ENCODE results near the gene DLK1.

Gene DLK1

DNA sequence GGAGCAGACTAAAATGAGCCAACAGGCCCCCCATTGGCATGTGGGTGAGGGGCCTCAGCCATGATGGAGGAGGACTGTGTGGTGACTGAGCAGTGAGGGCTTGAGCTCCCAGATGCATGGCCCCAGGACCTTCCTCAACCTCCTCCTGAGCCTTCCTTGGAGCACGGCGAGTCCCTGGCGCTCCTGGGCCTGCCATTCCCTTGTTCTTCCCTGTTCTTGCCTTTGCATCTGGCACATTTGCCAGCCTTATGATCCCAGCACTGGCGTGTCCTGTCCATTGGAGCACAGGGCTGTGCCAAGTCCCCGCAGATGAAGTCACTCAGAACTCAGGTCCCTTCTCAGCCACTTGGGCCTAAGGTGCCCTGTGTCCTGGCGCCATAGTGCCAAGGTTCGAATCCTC, 58.9 kb downstream of the DLK1 start:
- Histone ChIP-seq H2AFZ (ENCODE audit: low read length, unreplicated experiment) (no peak overlapping the region), H3K27me3 (ENCODE audit: insufficient read depth, low read length) (peaks cover 16% of the 10 kb centered on the region), H3K27ac (ENCODE audit: low read depth, low read length) (no peak overlapping the region), H3K36me3 (ENCODE audit: insufficient read depth, low read length) (no peaks in the 10 kb centered on the region), H3K4me1 (ENCODE audit: control insufficient read depth, insufficient read depth, low read length, unreplicated experiment) (no peaks in the 10 kb centered on the region), H3K4me3 (ENCODE audit: low read depth, low read length) (no peak overlapping the region), H3K79me2 (ENCODE audit: control insufficient read depth, insufficient read depth, low read length, unreplicated experiment) (no peaks in the 10 kb centered on the region)

DNA sequence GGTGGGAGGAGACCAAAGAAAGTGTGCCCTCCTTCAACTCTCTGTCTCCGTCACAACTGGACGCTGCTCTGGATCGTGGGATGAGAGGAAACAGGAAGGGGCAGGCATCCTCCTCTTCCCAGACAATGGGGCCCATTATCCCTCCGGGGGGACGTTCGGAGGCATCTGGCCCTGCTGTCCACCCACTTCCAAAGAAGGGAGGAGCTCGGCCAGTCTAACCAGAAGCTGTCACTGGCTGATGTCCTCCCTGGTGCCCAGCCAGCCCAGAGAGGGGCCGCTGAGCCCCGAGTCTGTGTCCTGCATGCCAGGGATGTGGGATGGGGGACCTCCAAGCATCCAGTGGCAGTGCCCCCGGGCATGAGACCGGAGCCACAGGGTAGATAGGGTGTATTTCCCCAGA, 59.4 kb downstream of the DLK1 start:
- no peak overlapping the region for H3K27ac ChIP-seq (ENCODE audit: low read depth, low read length)
- H3K4me1 ChIP-seq (ENCODE audit: control insufficient read depth, insufficient read depth, low read length, unreplicated experiment) = no peaks in the 10 kb centered on the region
- no peak overlapping the region for H3K4me3 ChIP-seq (ENCODE audit: low read depth, low read length)
- no peak overlapping the region for H2AFZ ChIP-seq (ENCODE audit: low read length, unreplicated experiment)
- no peaks in the 10 kb centered on the region for H3K36me3 ChIP-seq (ENCODE audit: insufficient read depth, low read length)
- H3K27me3 ChIP-seq (ENCODE audit: insufficient read depth, low read length) = peaks cover 16% of the 10 kb centered on the region
- H3K79me2 ChIP-seq (ENCODE audit: control insufficient read depth, insufficient read depth, low read length, unreplicated experiment) = no peaks in the 10 kb centered on the region

DNA sequence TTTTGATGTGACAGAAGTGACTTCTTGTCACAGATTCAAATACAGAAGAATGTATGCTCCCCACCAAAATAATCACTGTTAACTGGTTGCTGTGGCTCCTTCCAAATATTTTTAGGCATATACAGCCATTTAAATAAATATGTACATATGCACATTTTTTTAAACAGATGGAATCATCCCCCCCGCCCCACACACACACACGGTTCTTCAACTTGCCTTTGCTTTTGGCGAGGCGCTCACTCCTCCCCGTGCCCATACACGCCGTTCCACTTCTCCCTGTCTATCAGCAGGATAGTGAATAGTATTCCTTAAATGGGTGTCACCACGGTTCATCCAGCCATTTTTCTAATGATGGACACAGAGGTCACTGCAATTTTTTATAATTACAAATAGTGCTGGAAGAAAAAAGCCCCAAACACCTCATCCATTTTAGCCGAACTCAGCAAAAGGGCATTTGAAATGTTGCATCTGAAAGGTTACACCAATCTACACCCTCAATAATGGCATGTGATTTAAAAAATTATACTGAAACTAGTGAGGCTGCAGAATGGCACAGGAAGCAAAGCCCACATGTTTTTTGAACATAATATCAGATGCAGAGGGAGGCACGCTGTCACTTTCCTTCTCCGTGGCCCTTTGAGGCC, 60.0 kb downstream of the DLK1 start:
- no peak overlapping the region for H2AFZ ChIP-seq (ENCODE audit: low read length, unreplicated experiment)
- H3K36me3 ChIP-seq (ENCODE audit: insufficient read depth, low read length) = no peaks in the 10 kb centered on the region
- no peak overlapping the region for H3K4me3 ChIP-seq (ENCODE audit: low read depth, low read length)
- no peaks in the 10 kb centered on the region for H3K79me2 ChIP-seq (ENCODE audit: control insufficient read depth, insufficient read depth, low read length, unreplicated experiment)
- no peaks in the 10 kb centered on the region for H3K4me1 ChIP-seq (ENCODE audit: control insufficient read depth, insufficient read depth, low read length, unreplicated experiment)
- H3K27me3 ChIP-seq (ENCODE audit: insufficient read depth, low read length) = peaks cover 16% of the 10 kb centered on the region
- H3K27ac ChIP-seq (ENCODE audit: low read depth, low read length) = no peak overlapping the region

DNA sequence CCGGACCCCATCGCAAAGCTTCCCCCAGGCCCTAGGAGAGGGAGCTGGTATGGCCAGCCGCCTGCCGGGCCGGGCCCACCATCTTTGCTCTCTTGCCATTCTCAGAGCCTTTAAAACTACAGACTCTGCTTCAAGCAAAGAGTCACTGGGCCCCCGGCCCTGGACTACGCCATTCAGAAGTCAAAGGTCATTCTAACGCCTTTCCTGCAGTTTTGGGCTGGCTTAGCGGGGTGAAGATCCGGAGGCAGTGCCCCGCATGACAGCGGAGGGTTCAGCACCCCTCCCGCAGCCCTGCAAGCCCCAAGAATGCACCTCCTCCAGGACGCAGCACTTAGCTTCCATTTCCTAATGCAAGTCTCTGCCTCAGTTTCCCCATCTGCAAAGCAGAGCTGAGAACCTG, 61.0 kb downstream of the DLK1 start:
- H3K4me1 ChIP-seq (ENCODE audit: control insufficient read depth, insufficient read depth, low read length, unreplicated experiment) = no peaks in the 10 kb centered on the region
- no peak overlapping the region for H3K27ac ChIP-seq (ENCODE audit: low read depth, low read length)
- no peak overlapping the region for H3K4me3 ChIP-seq (ENCODE audit: low read depth, low read length)
- no peak overlapping the region for H2AFZ ChIP-seq (ENCODE audit: low read length, unreplicated experiment)
- H3K27me3 ChIP-seq (ENCODE audit: insufficient read depth, low read length) = peaks cover 13% of the 10 kb centered on the region
- no peaks in the 10 kb centered on the region for H3K79me2 ChIP-seq (ENCODE audit: control insufficient read depth, insufficient read depth, low read length, unreplicated experiment)
- H3K36me3 ChIP-seq (ENCODE audit: insufficient read depth, low read length) = no peaks in the 10 kb centered on the region
